Fibroblast of lung (primary cell): ENCODE measurements around the gene WFDC5. TPM values are rescaled to one million over a fixed set of nuclear protein-coding genes. Genes with fewer than 3 reads are reported as not detected.

Experiments used
- DNase-seq, 2 donors: peaks; one replicate each; pipeline versions ENCODE4 v3.0.0 to v3.0.0-alpha.2; 2010; ENCODE audit warnings: low read depth in 2 of 2
- H2AFZ ChIP-seq: 2 replicates; pipeline ENCODE4 v1.5.1; 2012; ENCODE audit warnings: low read length, control low read depth, inconsistent platforms
- H3K27ac ChIP-seq: 2 replicates; pipeline ENCODE4 v1.5.1; 2011; ENCODE audit warnings: low read length, control low read depth; ENCODE audit not compliant: insufficient read depth
- H3K27me3 ChIP-seq: 2 replicates; pipeline ENCODE4 v1.5.1; 2011; ENCODE audit warnings: mild to moderate bottlenecking, low read length; ENCODE audit not compliant: control insufficient read depth, insufficient read depth
- H3K36me3 ChIP-seq: 2 replicates; pipeline ENCODE4 v1.5.1; 2011; ENCODE audit warnings: low read length; ENCODE audit not compliant: control insufficient read depth, insufficient read depth
- H3K4me1 ChIP-seq: 2 replicates; pipeline ENCODE4 v1.5.1; 2011; ENCODE audit warnings: low read length; ENCODE audit not compliant: control insufficient read depth, insufficient read depth; ENCODE audit errors: extremely low read depth
- H3K4me2 ChIP-seq: 2 replicates; pipeline ENCODE4 v1.5.1; 2011; ENCODE audit warnings: low read length, control low read depth; ENCODE audit not compliant: insufficient read depth; ENCODE audit errors: extremely low read depth
- H3K4me3 ChIP-seq, 4 experiments: fragments of 200-600 bp in 1 of 4; sonication (generic) in 1 of 4; replicated peaks in 1 of 4; 2 replicates each; pipeline ENCODE4 v1.5.1; 2011 to 2016; ENCODE audit warnings: low read length in 4 of 4, low read depth in 3 of 4, mild to moderate bottlenecking in 3 of 4, control low read depth in 2 of 4, inconsistent platforms in 1 of 4, mixed read lengths in 1 of 4; ENCODE audit not compliant: insufficient read depth in 1 of 4; ENCODE audit errors: control extremely low read depth in 1 of 4
- H3K79me2 ChIP-seq: 2 replicates; pipeline ENCODE4 v1.5.1; 2012; ENCODE audit warnings: mild to moderate bottlenecking, low read length, inconsistent platforms; ENCODE audit not compliant: control insufficient read depth, insufficient read depth
- H3K9ac ChIP-seq: 2 replicates; pipeline ENCODE4 v1.5.1; 2011; ENCODE audit warnings: mild to moderate bottlenecking, low read length, control low read depth; ENCODE audit not compliant: insufficient read depth
- H3K9me3 ChIP-seq: 2 replicates; pipeline ENCODE4 v1.5.1; 2012; ENCODE audit warnings: low read depth, low read length; ENCODE audit not compliant: control insufficient read depth, insufficient read depth
- H4K20me1 ChIP-seq: 2 replicates; pipeline ENCODE4 v1.5.1; 2011; ENCODE audit warnings: low read length; ENCODE audit not compliant: control insufficient read depth, insufficient read depth; ENCODE audit errors: extremely low read depth
- CTCF ChIP-seq, 2 donors: IDR thresholded peaks in 1 of 2; conservative IDR thresholded peaks in 1 of 2; 1 replicate in 1 of 2; 2 replicates in 1 of 2; pipeline ENCODE4 v1.5.1; 2011 to 2012; ENCODE audit warnings: low read length in 2 of 2, control low read depth in 1 of 2, inconsistent platforms in 1 of 2, low read depth in 1 of 2, mild to moderate bottlenecking in 1 of 2
- EZH2 ChIP-seq: IDR thresholded peaks from 2 replicates; pipeline ENCODE4 v1.5.1; 2012; ENCODE audit warnings: low read length, control low read depth, mild to moderate bottlenecking; ENCODE audit errors: missing control alignments
- polyA plus RNA-seq, 2 donors: library from polyadenylated mRNA; depleted of rRNA in 1 of 2; stranded (reverse) in 1 of 2; unstranded in 1 of 2; fragments of >200 nt; gene quantifications; 2 replicates each; pipeline ENCODE4 v1.2.1, GENCODE V29; 2011 to 2012; ENCODE audit warnings: missing spikeins in 1 of 2
- total RNA-seq: library from RNA; depleted of rRNA; stranded (reverse); fragments of >200 nt; gene quantifications from 2 replicates; pipeline ENCODE4 v1.2.1, GENCODE V29; 2014

The WFDC5 gene
- total and polyA plus RNA-seq, 2 donors (not counting 1 experiment from before 2014, with no cell fraction given): not detected

DNA sequence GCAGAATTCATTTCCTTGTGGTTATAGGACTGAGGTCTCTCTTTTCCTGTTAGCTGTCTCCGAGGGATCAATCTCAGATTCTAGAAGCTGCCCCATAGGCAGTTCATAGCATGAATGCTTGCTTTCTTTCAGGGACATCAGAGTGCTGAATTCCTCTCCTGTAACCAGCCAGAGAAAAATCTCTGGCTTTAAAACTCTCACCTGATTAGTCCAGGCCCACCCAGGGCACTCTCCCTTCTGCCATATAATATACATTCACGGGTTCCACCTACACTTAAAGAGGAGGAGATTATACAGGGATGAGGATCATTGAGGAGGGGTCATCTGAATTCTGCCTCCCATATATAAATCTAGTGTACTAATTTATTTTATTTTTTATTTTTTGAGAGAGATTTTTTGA lies 11.9 kb downstream of the WFDC5 start:
- Histone ChIP-seq H2AFZ (no peak overlapping the region), H3K27ac (no peak overlapping the region), H3K36me3 (no peaks in the 10 kb centered on the region), H3K4me1 (no peaks in the 10 kb centered on the region), H3K9me3 (no peaks in the 10 kb centered on the region), H3K27me3 (peaks cover 8% of the 10 kb centered on the region), H3K9ac (no peak overlapping the region), H3K79me2 (no peaks in the 10 kb centered on the region), H3K4me2 (no peak overlapping the region), H4K20me1 (no peaks in the 10 kb centered on the region), H3K4me3 (no peak overlapping the region)
- TF ChIP-seq EZH2: no peak
- TF ChIP-seq CTCF (conservative IDR thresholded peaks at IDR 0.05 in 1 of 2, IDR thresholded peaks at IDR 0.05 in 1 of 2; ENCODE audit: low read depth in 1 of 2, low read length in 2 of 2): no peak
- DNase-seq: no peak

DNA sequence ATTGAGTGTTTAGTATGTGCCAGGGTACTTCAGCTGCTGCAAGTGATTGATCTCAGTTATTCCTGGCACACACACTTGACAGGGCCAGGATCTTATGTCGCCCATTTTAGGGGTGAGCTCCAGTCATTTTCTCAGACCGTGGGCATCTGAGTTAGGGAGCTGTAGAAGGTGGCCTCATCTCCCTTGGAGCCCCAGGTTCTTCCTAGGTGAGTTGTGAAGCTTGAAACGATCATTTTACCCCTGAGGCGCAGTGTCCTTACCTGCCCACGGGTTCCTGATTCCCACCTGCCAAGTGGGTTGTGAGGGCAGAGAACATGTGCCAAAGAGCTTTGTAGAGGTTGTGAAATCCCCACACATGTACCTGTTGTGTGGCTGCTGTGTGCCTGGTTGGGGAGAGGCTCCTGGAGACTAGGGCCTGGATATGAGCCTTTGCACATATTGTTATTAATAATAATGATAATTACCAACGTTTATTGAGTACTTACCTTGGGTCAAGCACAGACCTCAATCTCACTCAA lies 13.6 kb downstream of the WFDC5 start:
- peak overlapping the region; percentile 2 for H2AFZ ChIP-seq
- H3K27ac ChIP-seq: no peak overlapping the region
- no peaks in the 10 kb centered on the region for H3K4me1 ChIP-seq
- H3K9me3 ChIP-seq: no peaks in the 10 kb centered on the region
- no peaks in the 10 kb centered on the region for H3K79me2 ChIP-seq
- TF ChIP-seq CTCF (conservative IDR thresholded peaks at IDR 0.05 in 1 of 2, IDR thresholded peaks at IDR 0.05 in 1 of 2; ENCODE audit: low read depth in 1 of 2, low read length in 2 of 2): no peak
- no peak for TF ChIP-seq EZH2
- no peak overlapping the region for H3K4me2 ChIP-seq
- H4K20me1 ChIP-seq: no peaks in the 10 kb centered on the region
- H3K36me3 ChIP-seq: no peaks in the 10 kb centered on the region
- H3K4me3 ChIP-seq: no peak overlapping the region
- no peak for DNase-seq
- peaks cover 11% of the 10 kb centered on the region for H3K27me3 ChIP-seq
- H3K9ac ChIP-seq: no peak overlapping the region

DNA sequence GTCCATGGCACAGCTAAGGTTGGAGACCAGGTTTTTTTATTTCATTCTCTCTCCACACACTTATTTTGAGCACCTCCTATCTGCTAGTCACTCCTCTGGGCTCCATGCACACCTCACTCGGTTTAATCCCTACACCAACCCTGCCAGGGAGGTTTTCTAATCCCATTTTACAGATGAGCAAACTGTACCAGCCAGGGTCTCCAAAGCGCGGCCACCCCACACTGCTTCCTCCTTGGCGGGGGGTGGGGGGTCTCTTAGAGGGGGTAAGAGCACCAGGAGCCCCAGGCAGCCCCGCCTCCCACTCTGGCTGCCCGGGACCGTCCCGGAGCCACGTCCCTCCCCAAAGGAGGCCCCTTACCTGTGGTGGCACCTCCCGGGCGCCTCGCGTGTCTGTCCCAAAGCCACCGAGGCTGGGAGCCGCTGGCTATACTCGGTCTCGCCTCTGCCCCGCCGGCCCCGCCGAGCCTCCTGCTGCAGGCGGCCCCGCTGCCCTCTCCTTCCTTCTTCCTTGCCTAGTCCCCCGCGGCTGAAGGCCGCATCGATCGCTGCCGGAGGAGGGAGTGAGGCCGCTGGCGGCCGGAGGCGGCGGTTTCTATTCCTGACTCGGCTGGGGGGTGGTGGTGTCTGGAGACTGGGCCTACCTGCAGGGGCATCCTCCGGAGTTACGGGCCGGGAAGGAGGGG lies 14.3 kb downstream of the WFDC5 start, which contains the start of gene KCNS1:
KCNS1 (minus strand) TSS at position 565 of the 683 bp plus-strand sequence. CDS start 1,891 bp downstream, outside the sequence.
- Histone ChIP-seq H3K9me3 (no peaks in the 10 kb centered on the region), H3K36me3 (no peaks in the 10 kb centered on the region), H3K27ac (no peak within 1 kb of the TSS), H3K27me3 (peaks cover 11% of the 10 kb centered on the region), H3K4me3 (peak within 1 kb of the TSS in 1 of 4 experiments; percentile 27), H2AFZ (peak within 1 kb of the TSS; percentile 2), H3K4me1 (no peaks in the 10 kb centered on the region), H3K9ac (no peak within 1 kb of the TSS), H3K4me2 (no peak within 1 kb of the TSS), H4K20me1 (no peaks in the 10 kb centered on the region), H3K79me2 (no peaks in the 10 kb centered on the region)
- peak in 1 of 2 donors; percentile 30 for DNase-seq
- TF ChIP-seq EZH2: no peak
- TF ChIP-seq CTCF (conservative IDR thresholded peaks at IDR 0.05 in 1 of 2, IDR thresholded peaks at IDR 0.05 in 1 of 2; ENCODE audit: low read depth in 1 of 2, low read length in 2 of 2): peak in 1 of 2 donors; percentile 5
